ENCODE measurements around the gene C2orf92. TPM values are rescaled to one million over a fixed set of nuclear protein-coding genes. Genes with fewer than 3 reads are reported as not detected.

The C2orf92 gene
- total and polyA plus RNA-seq, 4 donors: 9.2 to 23.2 (median 13.7) TPM

DNA sequence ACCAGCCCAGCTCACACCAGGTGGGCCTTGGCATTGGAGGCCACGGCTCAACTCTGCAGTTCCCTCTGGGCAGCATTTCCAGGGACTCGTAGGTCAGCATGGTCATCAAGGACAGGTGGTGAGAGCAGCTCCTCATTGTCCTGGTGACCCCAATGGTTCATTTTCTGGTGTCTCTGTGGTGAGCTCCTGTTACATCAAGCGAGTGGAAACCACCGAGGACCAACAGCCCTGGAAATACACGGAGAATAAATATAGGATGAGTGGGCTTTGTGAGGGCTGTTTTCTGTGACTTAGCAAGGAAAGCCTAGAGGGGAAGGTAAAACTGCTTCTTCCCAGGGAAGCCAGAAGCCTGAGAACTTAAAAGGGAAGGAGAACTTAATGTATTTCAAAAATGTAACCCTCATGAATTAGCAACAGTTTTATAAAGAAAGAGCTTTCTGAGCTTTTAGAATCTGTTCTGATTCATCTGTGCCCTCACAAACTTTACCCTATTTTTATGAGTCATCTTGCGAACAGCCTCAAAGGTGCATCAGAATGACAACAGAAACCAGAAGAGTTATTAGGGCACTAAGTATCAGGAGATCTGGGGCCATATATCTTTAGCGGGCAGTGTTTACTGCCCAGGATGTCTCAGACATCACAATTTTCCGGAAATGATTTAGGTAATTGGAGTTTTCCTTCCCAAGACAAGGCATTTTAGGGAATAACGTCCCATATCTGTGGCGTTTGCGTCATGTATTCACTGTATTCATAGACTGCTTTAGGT is 18.7 kb downstream of the C2orf92 start:
- Histone ChIP-seq H3K27me3 (ENCODE audit: control insufficient read depth, insufficient read depth, low read length) (no peaks in the 10 kb centered on the region), H3K9me3 (ENCODE audit: control insufficient read depth, insufficient read depth, low read length) (no peaks in the 10 kb centered on the region), H3K4me1 (ENCODE audit: control insufficient read depth, insufficient read depth, low read length) (no peaks in the 10 kb centered on the region), H3K27ac (ENCODE audit: low read depth, low read length) (no peak overlapping the region), H3K36me3 (ENCODE audit: control insufficient read depth, insufficient read depth, low read length) (no peaks in the 10 kb centered on the region), H3K4me3 (ENCODE audit: low read depth, low read length) (no peak overlapping the region)
- no peak for DNase-seq (ENCODE audit: low read depth in 4 of 6, low spot score in 6 of 6)
- WGBS (ENCODE audit: insufficient coverage): 91% methylated on average over 5 of the region's 11 CpGs

GRCh38 chr2:97691166-97691565 is 21.7 kb downstream of the C2orf92 start:
- no peaks in the 10 kb centered on the region for H3K4me1 ChIP-seq (ENCODE audit: control insufficient read depth, insufficient read depth, low read length)
- no peaks in the 10 kb centered on the region for H3K36me3 ChIP-seq (ENCODE audit: control insufficient read depth, insufficient read depth, low read length)
- DNase-seq (ENCODE audit: low read depth in 4 of 6, low spot score in 6 of 6): no peak
- H3K27me3 ChIP-seq (ENCODE audit: control insufficient read depth, insufficient read depth, low read length): no peaks in the 10 kb centered on the region
- H3K4me3 ChIP-seq (ENCODE audit: low read depth, low read length): no peak overlapping the region
- H3K9me3 ChIP-seq (ENCODE audit: control insufficient read depth, insufficient read depth, low read length): no peaks in the 10 kb centered on the region
- WGBS (ENCODE audit: insufficient coverage): 27% methylated on average over 5 of the region's 6 CpGs
- H3K27ac ChIP-seq (ENCODE audit: low read depth, low read length): no peak overlapping the region

- no peaks in the 10 kb centered on the region for H3K27me3 ChIP-seq (ENCODE audit: control insufficient read depth, insufficient read depth, low read length)
- H3K27ac ChIP-seq (ENCODE audit: low read depth, low read length): no peak overlapping the region
- H3K36me3 ChIP-seq (ENCODE audit: control insufficient read depth, insufficient read depth, low read length): no peaks in the 10 kb centered on the region
- H3K4me1 ChIP-seq (ENCODE audit: control insufficient read depth, insufficient read depth, low read length): no peaks in the 10 kb centered on the region
- no peak for DNase-seq (ENCODE audit: low read depth in 4 of 6, low spot score in 6 of 6)
- H3K4me3 ChIP-seq (ENCODE audit: low read depth, low read length): no peak overlapping the region
- H3K9me3 ChIP-seq (ENCODE audit: control insufficient read depth, insufficient read depth, low read length): no peaks in the 10 kb centered on the region
These were observed 24.0 kb downstream of the C2orf92 start for GRCh38 chr2:97693476-97693875.

DNA sequence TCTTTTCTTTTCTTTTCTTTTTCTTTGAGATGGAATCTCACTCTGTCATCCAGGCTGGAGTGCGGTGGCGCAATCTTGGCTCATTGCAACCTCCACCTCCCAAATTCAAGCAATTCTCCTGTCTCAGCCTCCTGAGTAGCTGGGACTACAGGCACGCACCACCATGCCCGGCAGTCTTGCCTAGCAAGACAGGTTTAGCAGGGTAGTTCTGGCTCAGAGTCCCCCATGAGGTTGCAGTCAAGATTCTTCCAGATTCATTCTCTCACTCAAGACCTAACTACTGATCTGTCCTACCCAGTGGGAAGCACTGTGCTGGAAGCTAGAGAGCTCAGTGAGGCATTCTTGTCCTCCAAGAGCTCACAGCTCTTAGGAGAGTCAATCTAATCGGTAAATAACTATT is 26.2 kb downstream of the C2orf92 start:
- no peak overlapping the region for H3K4me3 ChIP-seq (ENCODE audit: low read depth, low read length)
- H3K9me3 ChIP-seq (ENCODE audit: control insufficient read depth, insufficient read depth, low read length): no peaks in the 10 kb centered on the region
- no peaks in the 10 kb centered on the region for H3K4me1 ChIP-seq (ENCODE audit: control insufficient read depth, insufficient read depth, low read length)
- H3K36me3 ChIP-seq (ENCODE audit: control insufficient read depth, insufficient read depth, low read length): no peaks in the 10 kb centered on the region
- DNase-seq (ENCODE audit: low read depth in 4 of 6, low spot score in 6 of 6): no peak
- no peak overlapping the region for H3K27ac ChIP-seq (ENCODE audit: low read depth, low read length)
- WGBS (ENCODE audit: insufficient coverage): 94% methylated on average over 4 of the region's 5 CpGs
- H3K27me3 ChIP-seq (ENCODE audit: control insufficient read depth, insufficient read depth, low read length): no peaks in the 10 kb centered on the region

DNA sequence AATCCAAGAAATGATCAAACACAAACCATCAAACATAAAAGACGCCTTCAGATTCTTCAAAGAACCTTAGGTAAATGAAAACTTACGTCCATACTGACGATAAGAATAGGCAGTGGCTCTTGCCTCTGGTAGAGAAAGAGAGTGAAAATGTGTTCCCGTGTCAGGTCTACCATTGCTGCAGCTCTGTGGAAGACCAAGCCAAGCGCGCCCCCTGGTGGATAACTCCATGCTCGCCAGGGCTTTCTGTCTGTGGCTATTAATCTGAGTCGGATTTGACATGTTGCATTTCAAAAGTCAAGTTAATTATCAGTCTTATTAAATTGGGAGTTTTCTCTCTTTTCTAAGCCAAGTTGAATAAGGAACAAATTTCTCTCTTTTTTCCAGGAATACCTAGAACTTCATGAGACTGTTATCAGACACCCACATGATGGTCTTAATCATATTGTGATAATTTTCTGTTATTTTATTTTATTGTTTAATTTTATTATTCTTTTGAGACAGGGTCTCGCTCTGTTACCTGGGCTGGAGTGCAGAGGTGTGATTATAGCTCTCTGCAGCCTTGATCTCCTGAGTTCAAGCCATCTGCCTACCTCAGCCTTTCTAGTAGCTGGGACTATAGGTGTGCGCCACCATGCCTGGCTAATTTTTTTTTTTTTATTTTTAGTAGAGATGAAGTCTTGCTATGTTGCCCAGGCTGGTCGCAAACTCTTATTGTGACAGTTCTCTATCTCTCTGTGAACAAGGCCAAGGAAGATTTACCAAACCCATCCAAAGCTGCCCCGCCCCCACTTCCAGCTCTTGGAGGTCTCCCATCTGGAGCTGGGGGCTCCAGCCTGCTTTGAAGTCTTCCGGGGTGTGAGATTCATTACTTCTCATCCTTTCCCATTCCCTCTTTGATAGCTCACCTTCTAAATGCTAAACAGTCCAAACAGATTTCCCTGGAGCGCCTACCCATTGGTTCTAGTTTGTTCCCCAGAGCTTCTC is 28.0 kb downstream of the C2orf92 start:
- H3K9me3 ChIP-seq (ENCODE audit: control insufficient read depth, insufficient read depth, low read length): no peaks in the 10 kb centered on the region
- no peak overlapping the region for H3K4me3 ChIP-seq (ENCODE audit: low read depth, low read length)
- H3K36me3 ChIP-seq (ENCODE audit: control insufficient read depth, insufficient read depth, low read length): no peaks in the 10 kb centered on the region
- WGBS (ENCODE audit: insufficient coverage): 30% methylated on average over 9 of the region's 14 CpGs
- H3K27ac ChIP-seq (ENCODE audit: low read depth, low read length): no peak overlapping the region
- H3K4me1 ChIP-seq (ENCODE audit: control insufficient read depth, insufficient read depth, low read length): no peaks in the 10 kb centered on the region
- DNase-seq (ENCODE audit: low read depth in 4 of 6, low spot score in 6 of 6): peak; percentile 50 to 95 (median 70)
- H3K27me3 ChIP-seq (ENCODE audit: control insufficient read depth, insufficient read depth, low read length): no peaks in the 10 kb centered on the region

GRCh38 chr2:97698530-97698929 is 29.0 kb downstream of the C2orf92 start:
- no peaks in the 10 kb centered on the region for H3K36me3 ChIP-seq (ENCODE audit: control insufficient read depth, insufficient read depth, low read length)
- WGBS (ENCODE audit: insufficient coverage): 100% methylated on average over 1 of the region's 4 CpGs
- H3K9me3 ChIP-seq (ENCODE audit: control insufficient read depth, insufficient read depth, low read length): no peaks in the 10 kb centered on the region
- H3K4me1 ChIP-seq (ENCODE audit: control insufficient read depth, insufficient read depth, low read length): no peaks in the 10 kb centered on the region
- no peaks in the 10 kb centered on the region for H3K27me3 ChIP-seq (ENCODE audit: control insufficient read depth, insufficient read depth, low read length)
- H3K4me3 ChIP-seq (ENCODE audit: low read depth, low read length): no peak overlapping the region
- no peak for DNase-seq (ENCODE audit: low read depth in 4 of 6, low spot score in 6 of 6)
- no peak overlapping the region for H3K27ac ChIP-seq (ENCODE audit: low read depth, low read length)

GRCh38 chr2:97699765-97700444 is 30.4 kb downstream of the C2orf92 start:
- H3K27ac ChIP-seq (ENCODE audit: low read depth, low read length): no peak overlapping the region
- H3K36me3 ChIP-seq (ENCODE audit: control insufficient read depth, insufficient read depth, low read length): no peaks in the 10 kb centered on the region
- peak; percentile 29 to 91 (median 45) for DNase-seq (ENCODE audit: low read depth in 4 of 6, low spot score in 6 of 6)
- no peaks in the 10 kb centered on the region for H3K4me1 ChIP-seq (ENCODE audit: control insufficient read depth, insufficient read depth, low read length)
- no peak overlapping the region for H3K4me3 ChIP-seq (ENCODE audit: low read depth, low read length)
- no peaks in the 10 kb centered on the region for H3K27me3 ChIP-seq (ENCODE audit: control insufficient read depth, insufficient read depth, low read length)
- WGBS (ENCODE audit: insufficient coverage): 63% methylated on average over 8 of the region's 11 CpGs
- no peaks in the 10 kb centered on the region for H3K9me3 ChIP-seq (ENCODE audit: control insufficient read depth, insufficient read depth, low read length)

GRCh38 chr2:97701186-97701585 is 31.7 kb downstream of the C2orf92 start:
- Histone ChIP-seq H3K9me3 (ENCODE audit: control insufficient read depth, insufficient read depth, low read length) (no peaks in the 10 kb centered on the region), H3K4me3 (ENCODE audit: low read depth, low read length) (no peak overlapping the region), H3K27me3 (ENCODE audit: control insufficient read depth, insufficient read depth, low read length) (no peaks in the 10 kb centered on the region), H3K36me3 (ENCODE audit: control insufficient read depth, insufficient read depth, low read length) (no peaks in the 10 kb centered on the region), H3K4me1 (ENCODE audit: control insufficient read depth, insufficient read depth, low read length) (no peaks in the 10 kb centered on the region), H3K27ac (ENCODE audit: low read depth, low read length) (no peak overlapping the region)
- WGBS (ENCODE audit: insufficient coverage): 93% methylated on average over 13 of the region's 13 CpGs
- no peak for DNase-seq (ENCODE audit: low read depth in 4 of 6, low spot score in 6 of 6)

DNA sequence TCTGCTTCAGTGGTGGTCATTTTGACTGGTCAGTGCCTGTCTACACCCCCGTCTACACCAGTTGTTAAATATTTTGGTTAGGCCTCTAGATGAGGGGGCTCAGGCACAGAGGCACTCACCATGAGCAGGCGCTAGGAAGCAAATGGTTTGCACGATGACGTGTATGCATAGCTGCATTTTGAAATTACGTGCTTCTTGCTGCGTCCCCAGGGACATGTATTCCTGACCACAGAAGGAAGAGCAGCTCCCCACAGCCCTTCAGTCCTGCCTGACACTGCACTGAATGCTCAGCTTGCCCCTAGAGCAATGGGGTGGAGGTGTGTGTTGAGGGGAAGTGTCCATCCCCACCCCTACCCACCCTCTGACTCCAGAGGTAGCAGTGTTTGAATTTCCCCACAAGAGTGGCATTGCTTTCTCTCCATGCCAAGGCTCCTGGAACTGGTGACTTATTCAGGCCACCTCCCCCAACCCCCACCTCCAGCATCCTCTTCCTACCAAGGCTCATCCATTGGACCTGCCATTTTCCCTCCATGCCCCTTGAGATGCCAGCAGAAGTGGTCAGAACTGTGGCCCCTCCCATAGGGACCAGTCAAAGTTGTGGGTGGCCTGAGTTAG is 32.4 kb downstream of the C2orf92 start:
- Histone ChIP-seq H3K27me3 (ENCODE audit: control insufficient read depth, insufficient read depth, low read length) (no peaks in the 10 kb centered on the region), H3K27ac (ENCODE audit: low read depth, low read length) (no peak overlapping the region), H3K9me3 (ENCODE audit: control insufficient read depth, insufficient read depth, low read length) (no peaks in the 10 kb centered on the region), H3K36me3 (ENCODE audit: control insufficient read depth, insufficient read depth, low read length) (no peaks in the 10 kb centered on the region), H3K4me3 (ENCODE audit: low read depth, low read length) (no peak overlapping the region), H3K4me1 (ENCODE audit: control insufficient read depth, insufficient read depth, low read length) (no peaks in the 10 kb centered on the region)
- DNase-seq (ENCODE audit: low read depth in 4 of 6, low spot score in 6 of 6): no peak
- 69% methylated on average over 4 of the region's 6 CpGs for WGBS (ENCODE audit: insufficient coverage)
